WTC11 (cell line): ENCODE measurements around the gene MAZ.

Experiments
- RORB ChIP-seq: fragments of 250-450 bp; sonication (Bioruptor Pico); IDR thresholded peaks from 2 replicates; pipeline ENCODE4 v1.9.0; 2021; ENCODE audit warnings: mild to moderate bottlenecking
- TF ChIP-seq, protein P1 (sequence below): sonication (generic); formaldehyde crosslinking; IDR thresholded peaks from 2 replicates; pipeline ENCODE4 v1.8.1; 2022; ENCODE audit warnings: low read depth, mild to moderate bottlenecking, moderate library complexity, missing genetic modification reagents, borderline replicate concordance
- TF ChIP-seq, protein P2 (sequence below): fragments of 200-600 bp; IDR thresholded peaks from 2 replicates; pipeline ENCODE4 v1.8.0; 2022; ENCODE audit warnings: antibody characterized with exemption
- TF ChIP-seq, protein P3 (sequence below): sonication (generic); formaldehyde crosslinking; IDR thresholded peaks from 2 replicates; pipeline ENCODE4 v1.8.1; 2023; ENCODE audit warnings: mild to moderate bottlenecking, missing genetic modification reagents, moderate library complexity

DNA sequence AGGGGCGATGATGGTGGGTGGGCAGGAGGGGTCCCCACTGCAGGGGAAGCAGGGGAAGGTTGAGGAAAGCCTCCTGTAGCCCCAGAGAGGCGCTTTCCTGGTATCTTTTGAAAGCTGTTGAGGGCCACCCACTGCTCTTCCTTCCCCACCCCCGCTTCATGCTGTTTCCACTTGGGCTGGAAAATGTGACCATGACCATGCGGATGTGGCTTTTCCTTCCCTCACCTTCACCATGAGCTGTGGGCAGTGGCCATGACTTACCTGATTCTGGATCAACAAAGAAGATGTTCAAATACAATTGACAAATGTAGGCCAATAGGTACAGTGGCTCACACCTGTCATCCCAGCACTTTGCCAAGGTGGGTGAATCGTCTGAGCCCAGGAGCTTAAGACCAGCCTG, 27.8 kb downstream of the MAZ start:
- TF ChIP-seq, protein P1, sequence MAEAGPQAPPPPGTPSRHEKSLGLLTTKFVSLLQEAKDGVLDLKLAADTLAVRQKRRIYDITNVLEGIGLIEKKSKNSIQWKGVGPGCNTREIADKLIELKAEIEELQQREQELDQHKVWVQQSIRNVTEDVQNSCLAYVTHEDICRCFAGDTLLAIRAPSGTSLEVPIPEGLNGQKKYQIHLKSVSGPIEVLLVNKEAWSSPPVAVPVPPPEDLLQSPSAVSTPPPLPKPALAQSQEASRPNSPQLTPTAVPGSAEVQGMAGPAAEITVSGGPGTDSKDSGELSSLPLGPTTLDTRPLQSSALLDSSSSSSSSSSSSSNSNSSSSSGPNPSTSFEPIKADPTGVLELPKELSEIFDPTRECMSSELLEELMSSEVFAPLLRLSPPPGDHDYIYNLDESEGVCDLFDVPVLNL (CRISPR knock-in tag): no peak
- TF ChIP-seq, protein P2, sequence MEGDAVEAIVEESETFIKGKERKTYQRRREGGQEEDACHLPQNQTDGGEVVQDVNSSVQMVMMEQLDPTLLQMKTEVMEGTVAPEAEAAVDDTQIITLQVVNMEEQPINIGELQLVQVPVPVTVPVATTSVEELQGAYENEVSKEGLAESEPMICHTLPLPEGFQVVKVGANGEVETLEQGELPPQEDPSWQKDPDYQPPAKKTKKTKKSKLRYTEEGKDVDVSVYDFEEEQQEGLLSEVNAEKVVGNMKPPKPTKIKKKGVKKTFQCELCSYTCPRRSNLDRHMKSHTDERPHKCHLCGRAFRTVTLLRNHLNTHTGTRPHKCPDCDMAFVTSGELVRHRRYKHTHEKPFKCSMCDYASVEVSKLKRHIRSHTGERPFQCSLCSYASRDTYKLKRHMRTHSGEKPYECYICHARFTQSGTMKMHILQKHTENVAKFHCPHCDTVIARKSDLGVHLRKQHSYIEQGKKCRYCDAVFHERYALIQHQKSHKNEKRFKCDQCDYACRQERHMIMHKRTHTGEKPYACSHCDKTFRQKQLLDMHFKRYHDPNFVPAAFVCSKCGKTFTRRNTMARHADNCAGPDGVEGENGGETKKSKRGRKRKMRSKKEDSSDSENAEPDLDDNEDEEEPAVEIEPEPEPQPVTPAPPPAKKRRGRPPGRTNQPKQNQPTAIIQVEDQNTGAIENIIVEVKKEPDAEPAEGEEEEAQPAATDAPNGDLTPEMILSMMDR: no peak
- TF ChIP-seq, protein P3, sequence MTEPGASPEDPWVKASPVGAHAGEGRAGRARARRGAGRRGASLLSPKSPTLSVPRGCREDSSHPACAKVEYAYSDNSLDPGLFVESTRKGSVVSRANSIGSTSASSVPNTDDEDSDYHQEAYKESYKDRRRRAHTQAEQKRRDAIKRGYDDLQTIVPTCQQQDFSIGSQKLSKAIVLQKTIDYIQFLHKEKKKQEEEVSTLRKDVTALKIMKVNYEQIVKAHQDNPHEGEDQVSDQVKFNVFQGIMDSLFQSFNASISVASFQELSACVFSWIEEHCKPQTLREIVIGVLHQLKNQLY: no peak
- TF ChIP-seq RORB (CRISPR knock-in tag): no peak
